SK-N-SH (cell line): ENCODE data around the gene PDE4B. TPM values are rescaled to one million over a fixed set of nuclear protein-coding genes. Genes with fewer than 3 reads are reported as not detected.

Experiments
- CTCF ChIA-PET: fragments of 300-600, 350-600 bp; formaldehyde crosslinking; extraction: SDS; loops from one replicate; lab custom pipeline; 2021; lab: Yijun Ruan, JAX
- POLR2A ChIA-PET: fragments of 350-600 bp; sonication (Branson Sonifier 250); formaldehyde crosslinking; extraction: SDS; loops from one replicate; lab custom pipeline; 2020; ENCODE audit warnings: antibody characterized with exemption, inconsistent platforms; lab: Yijun Ruan, JAX
- DNase-seq: peaks from one replicate; pipeline ENCODE4 v3.0.0; 2012
- H2AFZ ChIP-seq: fragments of 200-600 bp; sonication (generic); 2 replicates; pipeline ENCODE4 v1.8.1; 2016; ENCODE audit warnings: antibody characterized with exemption, mild to moderate bottlenecking, low read depth
- H3F3A ChIP-seq: fragments of 200-600 bp; sonication (generic); replicated peaks from 2 replicates; pipeline ENCODE3; 2016; ENCODE audit warnings: antibody characterized with exemption, mild to moderate bottlenecking; ENCODE audit not compliant: insufficient read depth
- H3K27ac ChIP-seq, 2 experiments: fragments of 200-500 bp in 1 of 2; fragments of 200-600 bp in 1 of 2; sonication (Bioruptor generic) in 1 of 2; sonication (generic), shearing (Covaris generic) in 1 of 2; 2 replicates each; pipeline versions ENCODE4 v1.5.1 to v1.6.1; 2014 to 2016; ENCODE audit warnings: low read depth in 2 of 2, inconsistent platforms in 1 of 2, low read length in 1 of 2, mild to moderate bottlenecking in 1 of 2, mixed read lengths in 1 of 2
- H3K27me3 ChIP-seq: fragments of 200-600 bp; sonication (generic), shearing (Covaris generic); 2 replicates; pipeline ENCODE4 v1.6.1; 2016; ENCODE audit warnings: mixed run types; ENCODE audit not compliant: insufficient read depth
- H3K36me3 ChIP-seq, 2 experiments: fragments of 200-500 bp in 1 of 2; fragments of 200-600 bp in 1 of 2; sonication (Bioruptor generic) in 1 of 2; sonication (generic) in 1 of 2; replicated peaks in 1 of 2; 2 replicates each; pipeline versions ENCODE3 to v1.5.1; 2014 to 2016; ENCODE audit warnings: low read length in 1 of 2, mild to moderate bottlenecking in 1 of 2; ENCODE audit not compliant: insufficient read depth in 2 of 2, control insufficient read depth in 1 of 2
- H3K4me1 ChIP-seq, 2 experiments: fragments of 200-500 bp in 1 of 2; fragments of 200-600 bp in 1 of 2; sonication (Bioruptor generic) in 1 of 2; sonication (generic), shearing (Covaris generic) in 1 of 2; 2 replicates each; pipeline versions ENCODE4 v1.5.1 to v1.6.1; 2014 to 2016; ENCODE audit warnings: low read depth in 1 of 2, low read length in 1 of 2, mixed run types in 1 of 2; ENCODE audit not compliant: insufficient read depth in 2 of 2, control insufficient read depth in 1 of 2
- H3K4me2 ChIP-seq: fragments of 200-600 bp; sonication (generic), shearing (Covaris generic); 2 replicates; pipeline ENCODE4 v1.6.1; 2017; ENCODE audit warnings: mixed run types
- H3K4me3 ChIP-seq, 2 experiments: fragments of 200-500 bp in 1 of 2; fragments of 200-600 bp in 1 of 2; sonication (Bioruptor generic) in 1 of 2; sonication (generic), shearing (Covaris generic) in 1 of 2; 2 replicates each; pipeline versions ENCODE4 v1.5.1 to v1.8.1; 2014 to 2016; ENCODE audit warnings: low read depth in 2 of 2, inconsistent platforms in 1 of 2, low read length in 1 of 2, mild to moderate bottlenecking in 1 of 2, mixed read lengths in 1 of 2, moderate library complexity in 1 of 2
- H3K79me2 ChIP-seq: fragments of 200-600 bp; sonication (generic); 2 replicates; pipeline ENCODE4 v1.8.1; 2017; ENCODE audit warnings: mild to moderate bottlenecking; ENCODE audit not compliant: insufficient read depth
- H3K9ac ChIP-seq: fragments of 200-600 bp; sonication (generic); 2 replicates; pipeline ENCODE4 v1.6.1; 2017; ENCODE audit warnings: mixed run types
- H3K9me2 ChIP-seq: fragments of 200-600 bp; sonication (generic); 2 replicates; pipeline ENCODE4 v1.6.1; 2017; ENCODE audit warnings: mixed run types
- H3K9me3 ChIP-seq: fragments of 200-600 bp; sonication (generic); 2 replicates; pipeline ENCODE4 v1.6.1; 2017; ENCODE audit warnings: mixed run types, mild to moderate bottlenecking, moderate library complexity
- H4K20me1 ChIP-seq: fragments of 200-600 bp; sonication (generic); 2 replicates; pipeline ENCODE4 v1.6.1; 2017; ENCODE audit warnings: mild to moderate bottlenecking, mixed run types; ENCODE audit not compliant: insufficient read depth
- CHD2 ChIP-seq: fragments of 150-350 bp; IDR thresholded peaks from 2 replicates; pipeline ENCODE4 v1.6.1; 2018; ENCODE audit warnings: low read length; ENCODE audit not compliant: partially characterized antibody
- CTCF ChIP-seq: fragments of 200-600 bp; sonication (generic); IDR thresholded peaks from 2 replicates; pipeline ENCODE4 v1.6.1; 2017; ENCODE audit warnings: antibody characterized with exemption, mild to moderate bottlenecking, moderate library complexity
- EP300 ChIP-seq, 2 experiments: IDR thresholded peaks; 2 replicates each; pipeline versions ENCODE4 v1.4.0 to v1.6.1; 2012; ENCODE audit warnings: borderline replicate concordance in 1 of 2, low read depth in 1 of 2, low read length in 1 of 2
- JUND ChIP-seq: IDR thresholded peaks from 2 replicates; pipeline ENCODE4 v1.4.0; 2012
- MAX ChIP-seq: IDR thresholded peaks from 2 replicates; pipeline ENCODE4 v1.4.0; 2012; ENCODE audit warnings: low read depth
- MEF2A ChIP-seq: IDR thresholded peaks from 2 replicates; pipeline ENCODE4 v1.4.0; 2012; ENCODE audit warnings: low read depth, borderline replicate concordance
- NRF1 ChIP-seq: IDR thresholded peaks from 2 replicates; pipeline ENCODE4 v1.6.1; 2012; ENCODE audit warnings: low read depth, mild to moderate bottlenecking, low read length
- POLR2AphosphoS5 ChIP-seq: IDR thresholded peaks from 2 replicates; pipeline ENCODE4 v1.6.1; 2012; ENCODE audit warnings: low read depth, low read length
- SIN3A ChIP-seq: IDR thresholded peaks from 2 replicates; pipeline ENCODE4 v1.6.1; 2012; ENCODE audit warnings: low read depth, mild to moderate bottlenecking, low read length, moderate library complexity, borderline replicate concordance
- USF1 ChIP-seq: IDR thresholded peaks from 2 replicates; pipeline ENCODE4 v1.4.0; 2012; ENCODE audit warnings: low read depth, borderline replicate concordance
- WGBS: methylation state at CpG from one replicate; pipeline ENCODE4 v1.1.6; 2017; ENCODE audit warnings: low lambda C conversion rate; 5-methylcytosine and 5-hydroxymethylcytosine counted together
- polyA plus RNA-seq, 3 experiments: library from polyadenylated mRNA; depleted of rRNA; stranded (reverse); fragments of >200 nt; gene quantifications; 2 replicates each; pipeline ENCODE4 v1.2.3, GENCODE V29; 2012
- TF ChIP-seq, protein P1 (sequence below): IDR thresholded peaks from 2 replicates; pipeline ENCODE4 v1.4.0; 2012; ENCODE audit warnings: low read depth, borderline replicate concordance
- TF ChIP-seq, protein P2 (sequence below): fragments of 150-350 bp; IDR thresholded peaks from 2 replicates; pipeline ENCODE4 v1.6.1; 2017; ENCODE audit warnings: antibody characterized with exemption, low read length, low read depth, borderline replicate concordance

PDE4B gene
- polyA plus RNA-seq, 1 of the 3 experiments (the other 2 are of a cell fraction): 1.9 TPM

GRCh38 chr1:65827346-65827745 lies 34.7 kb downstream of the PDE4B start:
- no peak for TF ChIP-seq JUND
- TF ChIP-seq, protein P1, sequence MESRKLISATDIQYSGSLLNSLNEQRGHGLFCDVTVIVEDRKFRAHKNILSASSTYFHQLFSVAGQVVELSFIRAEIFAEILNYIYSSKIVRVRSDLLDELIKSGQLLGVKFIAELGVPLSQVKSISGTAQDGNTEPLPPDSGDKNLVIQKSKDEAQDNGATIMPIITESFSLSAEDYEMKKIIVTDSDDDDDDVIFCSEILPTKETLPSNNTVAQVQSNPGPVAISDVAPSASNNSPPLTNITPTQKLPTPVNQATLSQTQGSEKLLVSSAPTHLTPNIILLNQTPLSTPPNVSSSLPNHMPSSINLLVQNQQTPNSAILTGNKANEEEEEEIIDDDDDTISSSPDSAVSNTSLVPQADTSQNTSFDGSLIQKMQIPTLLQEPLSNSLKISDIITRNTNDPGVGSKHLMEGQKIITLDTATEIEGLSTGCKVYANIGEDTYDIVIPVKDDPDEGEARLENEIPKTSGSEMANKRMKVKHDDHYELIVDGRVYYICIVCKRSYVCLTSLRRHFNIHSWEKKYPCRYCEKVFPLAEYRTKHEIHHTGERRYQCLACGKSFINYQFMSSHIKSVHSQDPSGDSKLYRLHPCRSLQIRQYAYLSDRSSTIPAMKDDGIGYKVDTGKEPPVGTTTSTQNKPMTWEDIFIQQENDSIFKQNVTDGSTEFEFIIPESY: no peak
- TF ChIP-seq CTCF: no peak
- no peak for TF ChIP-seq MEF2A
- TF ChIP-seq, all 33 proteins: peak for 0
- Histone ChIP-seq H3K79me2 (no peaks in the 10 kb centered on the region), H3K27ac (peak overlapping the region in 1 of 2 experiments; percentile 37; a peak in 2 of 4 replicates), H3K9ac (no peak overlapping the region; the same call in 1 of the 2 replicates), H3K4me1 (peaks cover 0 to 37% of the 10 kb centered on the region in 2 experiments; a peak in 2 of 4 replicates), H4K20me1 (no peaks in the 10 kb centered on the region), H3K36me3 (no peaks in the 10 kb centered on the region), H3K4me3 (no peak overlapping the region), H3K9me2 (no peaks in the 10 kb centered on the region), H3K27me3 (no peaks in the 10 kb centered on the region), H2AFZ (peak overlapping the region; percentile 50; the same call in 1 of the 2 replicates), H3K4me2 (peak overlapping the region; percentile 23; the same call in 1 of the 2 replicates), H3K9me3 (no peaks in the 10 kb centered on the region), H3F3A (peaks cover 19% of the 10 kb centered on the region)
- DNase-seq: no peak
- CTCF ChIA-PET: no interaction called here
- 62% methylated on average over 1 of the region's 1 CpG for WGBS
- POLR2A ChIA-PET: no interaction called here

DNA sequence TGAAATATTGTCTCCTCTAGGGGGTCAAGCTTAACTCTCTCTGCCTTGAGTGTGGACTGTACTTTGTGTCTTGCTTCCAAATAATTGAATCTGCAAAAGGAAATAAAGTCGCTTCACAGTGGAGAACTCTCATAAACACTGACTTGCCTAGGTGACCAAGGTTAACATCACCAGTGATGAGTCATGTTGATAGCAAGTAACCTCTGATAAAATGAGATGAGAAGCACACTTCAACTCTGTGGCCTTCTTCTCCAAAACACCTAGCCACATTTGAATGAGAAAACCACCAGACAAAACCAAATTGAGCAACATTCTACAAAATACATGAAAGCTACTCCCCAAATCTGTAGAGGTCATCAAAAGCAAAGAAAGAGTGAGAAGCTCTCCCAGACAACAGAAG lies 37.6 kb downstream of the PDE4B start:
- Histone ChIP-seq H3K9ac (no peak overlapping the region), H3K27me3 (no peaks in the 10 kb centered on the region), H3K4me1 (peaks cover 0 to 37% of the 10 kb centered on the region in 2 experiments; a peak in 2 of 4 replicates), H3K9me2 (no peaks in the 10 kb centered on the region), H3K4me3 (no peak overlapping the region), H2AFZ (no peak overlapping the region), H3F3A (peaks cover 22% of the 10 kb centered on the region), H4K20me1 (no peaks in the 10 kb centered on the region), H3K9me3 (no peaks in the 10 kb centered on the region), H3K4me2 (no peak overlapping the region), H3K27ac (no peak overlapping the region)
- WGBS: 88% methylated on average over 1 of the region's 1 CpG
- ChIA-PET CTCF (no interaction called here), POLR2A (no interaction called here)
- no peak for DNase-seq
- TF ChIP-seq CHD2 (no peak), MAX (no peak), NRF1 (no peak), SIN3A (no peak), EP300 (IDR thresholded peaks at IDR 0.05; ENCODE audit: borderline replicate concordance in 1 of 2, low read depth in 1 of 2, low read length in 1 of 2) (no peak), POLR2AphosphoS5 (no peak), USF1 (no peak)
- TF ChIP-seq, protein P2, sequence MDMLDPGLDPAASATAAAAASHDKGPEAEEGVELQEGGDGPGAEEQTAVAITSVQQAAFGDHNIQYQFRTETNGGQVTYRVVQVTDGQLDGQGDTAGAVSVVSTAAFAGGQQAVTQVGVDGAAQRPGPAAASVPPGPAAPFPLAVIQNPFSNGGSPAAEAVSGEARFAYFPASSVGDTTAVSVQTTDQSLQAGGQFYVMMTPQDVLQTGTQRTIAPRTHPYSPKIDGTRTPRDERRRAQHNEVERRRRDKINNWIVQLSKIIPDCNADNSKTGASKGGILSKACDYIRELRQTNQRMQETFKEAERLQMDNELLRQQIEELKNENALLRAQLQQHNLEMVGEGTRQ: no peak
- TF ChIP-seq, all 33 proteins: peak for 0
- no peaks in the 10 kb centered on the region for H3K79me2 ChIP-seq
- no peaks in the 10 kb centered on the region for H3K36me3 ChIP-seq
